Activated naive CD4-positive, alpha-beta T cell treated with Interleukin-2 at 50 U/mL for 16 hours (primary cell): ENCODE data around the gene SULT1A1.
"Not testable (repeated sequence)": the region's sequence is repeated elsewhere in the genome, so short reads cannot be mapped to it uniquely, and the experiment has no call there.

Experiments used
- DNase-seq: peaks from one replicate; pipeline ENCODE4 v3.0.0-alpha.2; 2020

Gene SULT1A1

DNA sequence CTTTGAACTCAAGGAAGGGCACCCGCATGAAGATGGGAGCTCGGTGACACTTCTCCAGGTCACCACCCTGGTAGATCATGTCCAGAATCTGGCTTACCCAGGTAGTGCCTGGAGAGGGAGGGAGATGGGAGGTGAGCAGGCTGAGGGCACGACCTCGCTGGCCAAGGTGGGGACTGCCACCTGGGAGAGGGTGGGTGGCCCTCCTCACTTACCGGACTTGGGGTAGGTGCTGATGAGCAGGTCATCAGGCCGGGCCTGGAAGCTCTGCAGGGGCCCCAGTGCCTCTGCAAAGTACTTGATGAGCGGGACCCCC is 1.4 kb downstream of the SULT1A1 start:
- DNase-seq: not testable (repeated sequence)

DNA sequence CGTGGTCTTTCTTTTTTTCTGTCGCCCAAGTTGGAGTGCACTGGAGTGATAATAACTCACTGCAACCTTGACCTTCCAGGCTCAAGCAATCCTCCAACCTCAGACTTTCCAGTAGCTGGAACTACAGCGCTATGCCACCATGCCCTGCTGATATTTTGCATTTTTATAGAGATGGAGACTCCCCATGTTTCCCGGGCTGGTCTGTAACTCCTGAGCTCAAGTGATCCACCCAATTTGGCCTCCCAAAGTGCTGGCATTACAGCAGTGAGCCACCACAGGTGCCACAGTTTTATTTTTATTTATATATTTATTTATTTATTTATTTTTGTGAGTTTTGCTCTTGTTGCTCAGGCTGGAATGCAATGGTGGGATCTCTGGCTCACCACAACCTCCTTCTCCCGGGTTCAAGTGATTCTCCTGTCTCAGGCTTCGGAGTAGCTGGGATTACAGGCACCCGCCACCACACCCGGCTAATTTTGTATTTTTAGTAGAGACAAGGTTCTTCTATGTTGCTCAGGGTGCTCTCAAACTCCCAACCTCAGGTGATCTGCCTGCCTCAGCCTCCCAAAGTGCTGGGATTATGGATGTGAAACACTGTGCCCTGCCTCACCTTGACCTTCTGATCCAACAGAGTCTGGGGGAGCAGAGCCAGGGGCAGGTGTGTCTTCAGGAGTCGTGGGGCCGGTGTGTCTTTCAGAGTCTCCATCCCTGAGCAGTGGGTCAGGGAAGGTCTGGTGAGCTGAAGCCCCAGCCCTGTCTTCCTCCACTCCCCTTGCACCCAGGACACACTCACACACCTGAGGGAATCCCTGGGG is 2.0 kb downstream of the SULT1A1 start:
- not testable (repeated sequence) for DNase-seq

DNA sequence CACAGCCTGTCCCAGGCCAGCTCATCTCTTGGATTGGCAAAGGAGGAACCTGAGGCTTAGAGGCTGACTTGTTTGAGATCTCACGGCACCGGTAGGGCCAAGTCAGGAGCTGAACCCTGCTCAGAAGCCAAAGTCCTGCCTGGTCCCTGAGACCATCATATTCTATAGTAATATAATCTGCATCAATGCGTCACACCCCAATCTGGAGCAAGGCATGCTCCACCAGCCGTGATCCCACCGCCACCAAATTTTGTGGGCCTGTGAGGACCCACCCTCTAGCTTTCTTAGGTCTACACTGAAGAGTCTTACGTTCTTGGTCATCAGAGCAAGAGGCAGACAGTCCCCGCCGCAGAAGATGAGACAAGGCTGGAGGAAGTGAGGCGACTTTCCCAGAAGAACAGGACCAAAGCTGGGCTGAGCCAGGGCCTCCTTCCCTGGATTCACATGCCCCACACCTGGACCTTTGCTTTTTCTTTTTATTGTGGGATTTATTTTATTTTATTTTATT is 2.7 kb downstream of the SULT1A1 start:
- no peak for DNase-seq

- no peak for DNase-seq
Observed at GRCh38 chr16:28606291-28607115, 3.3 kb downstream of the SULT1A1 start.

DNA sequence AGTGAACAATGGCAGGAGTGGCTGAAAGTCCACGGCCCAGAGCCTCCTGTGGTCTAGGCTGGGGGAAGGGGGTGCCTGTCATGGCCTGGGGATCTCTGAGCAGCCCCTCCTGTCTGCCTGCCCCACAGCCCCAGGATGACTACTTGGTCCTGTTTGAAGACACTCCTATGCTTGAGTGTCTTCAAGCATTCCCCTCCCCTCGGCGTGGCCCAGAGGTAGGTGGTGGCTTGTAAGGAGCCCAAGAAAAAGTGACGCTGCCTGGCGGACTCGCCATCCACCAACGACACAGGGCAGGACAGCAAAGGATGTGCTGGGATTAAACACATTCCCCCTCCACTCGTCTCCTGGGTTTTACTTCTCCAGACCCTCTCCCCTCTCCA is 5.7 kb downstream of the SULT1A1 start:
- no peak for DNase-seq

- DNase-seq: no peak
Observed at GRCh38 chr16:28603381-28604185, 6.3 kb downstream of the SULT1A1 start.

DNA sequence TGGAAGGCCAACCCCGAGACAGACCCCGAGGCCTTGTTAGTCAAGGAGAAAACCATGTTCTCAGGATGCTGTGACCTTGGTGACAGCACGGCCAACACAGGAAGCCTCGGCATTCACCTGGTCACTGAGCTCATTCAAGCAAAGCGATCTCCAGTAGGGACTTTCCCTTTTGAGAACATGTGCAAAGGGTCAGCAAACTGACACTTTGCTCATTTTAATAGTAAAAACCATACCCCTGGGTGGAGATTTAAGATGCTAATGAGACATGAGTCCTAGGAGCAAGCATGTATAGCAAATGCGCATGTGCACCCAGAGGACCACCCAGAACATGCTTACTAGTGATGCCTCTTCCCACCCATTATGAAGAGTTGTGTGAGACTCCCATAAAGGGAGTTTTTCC is 7.3 kb downstream of the SULT1A1 start:
- no peak for DNase-seq

- DNase-seq: not testable (repeated sequence)
Observed at GRCh38 chr16:28602062-28602461, 7.8 kb downstream of the SULT1A1 start.

DNA sequence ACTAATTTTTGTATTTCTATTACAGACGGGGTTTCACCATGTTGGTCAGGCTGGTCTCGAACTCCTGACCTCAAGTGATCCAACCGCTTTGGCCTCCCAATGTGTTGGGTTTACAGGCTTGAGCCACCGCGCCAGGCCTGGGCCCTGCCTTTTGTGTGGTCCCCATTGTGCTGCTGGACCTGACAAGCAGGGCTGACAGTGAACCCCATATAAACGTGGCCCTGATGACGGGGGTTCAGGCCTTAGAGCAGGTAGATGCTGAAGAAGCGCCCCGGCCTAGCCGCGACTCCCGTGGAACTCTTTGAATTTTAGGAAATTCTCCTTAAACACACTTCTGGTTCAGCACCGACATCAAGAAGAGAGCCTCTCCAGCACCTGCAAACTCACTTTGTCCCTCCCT is 8.3 kb downstream of the SULT1A1 start:
- DNase-seq: not testable (repeated sequence)

DNA sequence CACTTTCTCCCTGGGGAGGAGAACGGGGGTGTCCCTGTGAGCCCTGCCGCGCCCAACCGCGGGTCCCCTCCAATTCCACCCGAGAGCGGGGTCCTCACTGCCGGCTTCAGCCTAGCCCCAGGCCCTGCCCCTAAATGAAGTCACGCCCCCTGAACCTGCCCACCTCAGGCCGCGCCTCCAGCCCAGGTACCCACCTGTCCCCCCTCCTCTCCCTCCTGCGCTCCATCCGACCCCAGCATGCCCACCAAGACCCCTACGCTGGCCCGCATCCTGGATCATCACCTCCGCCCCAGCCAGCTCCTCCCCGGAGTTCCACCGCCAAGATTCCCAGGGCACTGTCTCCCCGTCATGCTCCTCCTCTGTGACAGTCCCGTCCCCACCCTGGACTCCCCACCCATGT is 8.9 kb downstream of the SULT1A1 start:
- DNase-seq: not testable (repeated sequence)

- not testable (repeated sequence) for DNase-seq
Observed at GRCh38 chr16:28599377-28600285, 10.2 kb downstream of the SULT1A1 start.

DNA sequence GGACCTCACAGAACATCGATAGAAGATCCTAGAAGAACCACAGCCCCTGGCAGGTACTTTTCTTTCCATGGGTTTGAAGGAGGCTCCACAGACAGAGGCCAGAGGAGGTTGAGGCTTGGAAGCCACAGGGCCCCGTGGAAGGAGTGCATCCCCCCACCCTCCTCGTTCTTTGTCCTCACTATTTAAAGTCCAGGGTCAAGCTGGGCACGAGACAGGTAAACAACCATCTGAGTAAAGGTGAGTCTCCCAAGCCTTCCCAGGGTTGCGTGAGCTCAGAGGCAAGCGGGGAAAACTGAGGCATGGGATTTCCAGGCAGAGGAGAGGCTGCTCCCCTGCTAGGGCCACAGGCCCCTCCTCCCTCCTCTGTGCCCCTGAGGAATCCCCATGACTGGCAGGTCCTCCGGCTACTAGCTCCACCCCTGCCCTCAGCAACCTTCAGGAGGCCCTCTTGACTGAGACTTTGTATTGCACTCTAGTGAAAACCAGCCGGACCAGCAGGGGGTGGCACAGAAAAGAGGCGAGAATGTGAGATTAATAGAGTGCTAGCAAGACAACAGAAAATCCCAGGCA is 12.1 kb downstream of the SULT1A1 start:
- no peak for DNase-seq

- no peak for DNase-seq
Observed at GRCh38 chr16:28596840-28597691, 12.8 kb downstream of the SULT1A1 start, which contains the start of gene SULT1A2. TSS of gene SULT1A2 (minus strand) at chr16:28597050. CDS start at chr16:28595930, 1,120 bp downstream.

DNA sequence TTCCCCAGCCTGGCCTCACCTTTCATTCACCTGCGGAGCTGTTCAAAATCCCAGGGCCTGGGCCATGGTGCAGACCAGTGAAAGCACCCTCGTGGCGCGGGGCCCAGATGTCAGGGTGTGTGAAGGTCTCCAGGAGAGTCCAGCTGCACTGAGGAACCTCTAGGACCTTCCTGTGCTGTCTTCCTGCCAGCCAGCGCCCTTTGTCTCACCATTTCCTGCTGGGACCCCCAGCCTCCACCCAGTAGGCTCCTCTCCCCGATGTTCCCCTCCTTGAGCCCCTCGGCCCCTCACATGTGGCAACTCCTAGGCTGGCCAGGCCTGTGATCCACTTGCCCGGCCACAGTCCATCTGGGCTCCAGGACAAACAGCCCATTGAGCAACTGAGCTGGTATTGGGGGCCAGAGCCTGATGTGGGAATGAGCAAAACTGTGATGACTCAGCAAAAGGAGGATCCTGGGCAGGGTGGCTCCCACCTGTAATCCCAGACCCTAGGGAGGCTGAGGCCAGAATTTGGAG is 13.7 kb downstream of the SULT1A1 start:
- no peak for DNase-seq

GRCh38 chr16:28595451-28595850 is 14.4 kb downstream of the SULT1A1 start:
- not testable (repeated sequence) for DNase-seq

DNA sequence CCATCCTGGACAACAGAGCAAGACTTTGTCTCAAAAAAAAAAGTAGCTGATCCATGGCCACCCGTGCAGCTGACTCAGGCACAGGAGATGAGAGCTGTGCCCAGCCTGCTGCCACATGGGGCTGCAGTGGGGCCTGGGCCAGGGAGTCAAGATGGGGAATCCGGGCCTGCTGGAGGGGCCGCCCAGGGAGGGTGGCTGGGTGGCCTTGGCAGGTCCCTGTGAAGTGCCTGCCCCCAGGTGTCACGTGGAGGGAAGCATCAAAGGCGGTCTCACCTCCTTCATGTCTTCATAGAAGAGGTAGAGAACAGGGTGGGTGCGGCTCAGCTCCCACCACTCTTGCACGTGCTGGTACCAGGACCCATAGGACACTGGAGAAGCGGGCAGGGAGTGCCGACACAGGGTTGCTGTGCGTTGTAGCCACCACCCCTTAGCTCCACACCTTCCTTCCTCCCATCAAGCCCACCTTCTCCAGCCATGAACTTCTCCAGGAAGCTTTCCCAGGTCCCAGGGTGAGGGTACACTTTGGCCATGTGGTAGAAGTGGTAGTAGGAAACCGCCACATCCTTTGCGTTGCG is 16.8 kb downstream of the SULT1A1 start:
- no peak for DNase-seq

- DNase-seq: no peak
Observed at GRCh38 chr16:28592511-28592910, 17.3 kb downstream of the SULT1A1 start.

GRCh38 chr16:28591355-28591754 is 18.5 kb downstream of the SULT1A1 start:
- no peak for DNase-seq

GRCh38 chr16:28590384-28591340 is 19.2 kb downstream of the SULT1A1 start:
- no peak for DNase-seq
